Right forelimb (tissue), 1 donor: ENCODE data around the gene VWA5B2.
A peak's percentile ranks its signal among the peaks of the same experiment; 100 is the strongest.

Experiments
- DNase-seq: peaks from one replicate; pipeline ENCODE4 v3.0.0-alpha.2; 2018

Gene VWA5B2

DNA sequence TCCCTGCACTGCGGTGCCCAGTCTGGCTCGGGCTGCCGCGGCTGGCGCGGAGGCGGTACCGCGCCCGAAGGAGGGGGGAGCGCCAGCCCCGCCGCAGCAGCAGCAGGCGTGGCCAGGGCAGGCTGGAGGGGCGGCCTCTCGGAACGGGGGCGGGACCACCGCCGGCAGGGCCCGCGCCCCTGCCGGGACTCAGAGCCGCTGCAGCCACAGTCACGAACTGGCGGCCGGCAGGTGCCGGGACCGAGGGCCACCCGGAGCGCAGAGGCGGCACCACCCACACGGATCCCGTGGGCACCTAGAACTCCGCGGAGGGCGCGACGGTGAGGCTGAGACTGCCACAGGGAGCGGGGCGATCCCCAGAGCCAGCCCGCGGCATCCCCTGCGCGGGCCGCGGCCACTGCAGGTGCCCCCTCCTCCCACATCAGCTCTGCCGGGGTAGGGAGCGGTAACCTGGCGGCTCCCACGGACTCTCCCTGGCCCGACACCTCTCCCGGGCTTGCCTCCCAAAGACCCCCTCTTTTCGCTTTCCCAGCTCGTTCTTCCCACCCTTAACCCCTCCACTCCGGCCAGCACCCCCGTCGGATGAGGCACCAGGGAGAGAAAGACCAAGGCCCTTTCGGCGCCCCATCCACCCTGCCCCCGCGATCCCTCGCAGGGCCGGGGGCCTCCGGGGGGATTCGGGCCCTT is at the start of gene VWA5B2:
Gene VWA5B2, plus strand, starts transcription at position 192 of the 687 bp plus-strand sequence. CDS start 944 bp downstream, outside the sequence.
- peak; percentile 66 for DNase-seq

DNA sequence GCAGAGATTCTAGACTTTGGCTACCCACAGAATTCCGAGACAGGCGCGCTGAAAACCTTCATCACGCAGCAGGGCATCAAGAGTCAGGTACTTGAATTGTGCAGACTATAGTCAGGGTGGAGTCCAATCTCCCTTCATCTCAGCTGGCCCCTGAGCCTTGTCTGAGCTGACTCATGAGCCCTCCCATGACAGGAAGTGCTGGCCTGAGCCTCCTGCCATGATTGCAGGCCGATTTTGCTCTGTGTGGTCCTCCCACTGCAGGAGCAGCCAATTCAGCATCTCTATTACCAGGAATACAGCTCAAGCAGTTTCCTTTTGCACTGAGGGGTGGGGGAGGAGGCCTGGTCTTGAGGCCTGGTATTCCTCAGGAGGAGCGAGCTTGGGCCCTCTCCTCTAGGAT is 49.2 kb upstream of the VWA5B2 start:
- DNase-seq, result no peak

DNA sequence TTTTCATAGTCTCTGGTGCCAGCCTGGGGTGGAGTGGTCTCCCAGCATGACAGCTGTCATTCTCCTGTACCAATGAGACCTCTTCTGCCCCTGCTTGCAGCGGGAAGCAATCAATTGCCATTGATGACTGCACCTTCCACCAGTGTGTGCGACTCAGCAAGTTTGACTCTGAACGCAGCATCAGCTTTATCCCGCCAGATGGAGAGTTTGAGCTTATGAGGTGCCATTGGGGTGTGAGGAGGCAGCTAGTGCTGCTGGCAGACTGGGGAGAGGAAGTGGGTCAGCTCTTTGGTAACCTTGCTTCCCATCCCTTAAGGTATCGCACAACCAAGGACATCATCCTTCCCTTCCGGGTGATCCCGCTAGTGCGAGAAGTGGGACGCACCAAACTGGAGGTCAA is 47.8 kb upstream of the VWA5B2 start:
- no peak for DNase-seq

DNA sequence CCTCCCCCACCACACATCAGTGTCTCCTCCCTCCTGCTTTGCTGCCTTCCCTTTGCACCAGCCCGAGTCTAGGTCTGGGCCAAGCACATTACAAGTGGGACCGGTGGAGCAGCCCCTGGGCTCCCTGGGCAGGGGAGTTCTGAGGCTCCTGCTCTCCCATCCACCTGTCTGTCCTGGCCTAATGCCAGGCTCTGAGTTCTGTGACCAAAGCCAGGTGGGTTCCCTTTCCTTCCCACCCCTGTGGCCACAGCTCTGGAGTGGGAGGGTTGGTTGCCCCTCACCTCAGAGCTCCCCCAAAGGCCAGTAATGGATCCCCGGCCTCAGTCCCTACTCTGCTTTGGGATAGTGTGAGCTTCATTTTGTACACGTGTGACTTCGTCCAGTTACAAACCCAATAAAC is 45.7 kb upstream of the VWA5B2 start:
- no peak for DNase-seq

DNA sequence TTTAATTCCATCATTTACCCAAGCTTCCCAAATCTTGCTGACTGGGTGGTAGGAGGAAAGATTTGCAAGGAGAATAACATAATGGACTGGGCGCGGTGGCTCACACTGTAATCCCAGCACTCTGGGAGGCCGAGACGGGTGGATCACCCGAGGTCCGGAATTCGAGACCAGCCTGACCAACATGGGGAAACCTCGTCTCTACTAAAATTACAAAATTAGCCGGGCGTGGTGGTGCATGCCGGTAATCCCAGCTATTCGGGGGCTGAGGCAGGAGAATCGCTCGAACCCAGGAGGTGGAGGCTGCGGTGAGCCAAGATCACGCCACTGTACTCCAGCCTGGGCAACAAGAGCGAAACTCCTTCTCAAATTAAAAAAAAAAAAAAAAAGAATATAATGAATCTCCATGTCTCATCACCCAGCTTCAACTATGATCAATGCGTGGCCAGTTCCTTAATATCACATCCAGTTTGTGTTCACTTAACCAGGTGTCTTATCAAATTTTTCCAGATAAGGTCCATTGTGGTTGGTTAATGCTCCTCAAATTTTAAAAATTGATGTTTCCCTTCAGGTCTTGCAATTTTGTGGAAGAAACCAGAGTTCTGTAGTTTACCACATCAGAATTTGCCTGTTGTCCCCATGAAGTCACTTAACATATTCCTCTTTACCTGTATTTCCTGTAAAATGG is 44.7 kb upstream of the VWA5B2 start:
- DNase-seq, result no peak

- DNase-seq, result peak; percentile 100
These were observed 43.8 kb upstream of the VWA5B2 start for GRCh38 chr3:184185461-184186183.

DNA sequence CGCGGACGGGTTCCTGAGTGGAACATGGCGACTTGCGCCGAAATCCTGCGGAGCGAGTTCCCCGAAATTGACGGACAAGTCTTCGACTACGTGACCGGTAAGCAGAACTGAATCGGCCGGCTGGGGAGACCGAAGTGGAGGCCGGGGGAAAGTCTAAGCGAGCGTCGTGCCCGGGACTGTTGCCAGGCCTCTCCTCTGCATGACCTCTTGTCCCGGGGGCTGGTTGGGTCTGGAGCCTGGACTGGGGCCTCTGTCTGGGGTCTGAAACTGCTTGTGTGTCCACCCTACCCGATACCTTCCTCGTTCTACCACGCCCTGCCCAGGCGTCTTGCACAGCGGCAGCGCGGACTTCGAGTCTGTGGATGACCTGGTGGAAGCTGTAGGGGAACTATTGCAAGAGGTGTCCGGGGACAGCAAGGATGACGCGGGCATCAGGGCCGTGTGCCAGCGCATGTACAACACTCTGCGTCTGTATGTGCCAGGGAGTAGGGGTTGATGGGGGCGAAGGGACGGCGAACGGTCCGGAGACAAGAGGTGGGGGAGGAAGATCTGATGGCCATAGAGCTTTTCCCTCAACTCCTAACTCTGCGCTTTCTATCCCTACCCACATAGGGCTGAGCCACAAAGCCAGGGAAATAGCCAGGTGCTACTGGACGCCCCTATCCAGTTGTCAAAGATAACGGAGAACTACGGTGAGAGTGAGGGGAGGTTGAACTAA is 43.0 kb upstream of the VWA5B2 start, which contains the start of gene ABCF3:
Gene ABCF3, plus strand, starts transcription at position 16 of the 718 bp plus-strand sequence. Its CDS starts 9 bp downstream, at position 25.
- no peak for DNase-seq

DNA sequence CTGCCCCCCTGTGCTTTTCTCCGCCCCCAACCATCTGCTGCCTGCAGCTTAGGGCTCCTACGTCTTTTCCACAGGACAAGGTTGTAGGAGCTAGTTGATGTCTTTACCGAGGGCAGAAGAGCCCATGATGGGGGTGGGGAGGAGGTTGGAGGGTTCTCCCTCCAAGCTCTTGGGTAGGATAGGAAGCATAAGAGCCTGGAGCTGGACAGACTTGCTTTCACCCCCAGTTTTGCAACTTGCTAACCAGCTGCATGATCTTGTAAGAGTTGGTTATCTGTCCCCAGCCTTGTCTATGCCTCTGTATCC is 42.5 kb upstream of the VWA5B2 start:
- no peak for DNase-seq

- DNase-seq, result no peak
These were observed 41.3 kb upstream of the VWA5B2 start for GRCh38 chr3:184188080-184188479.

DNA sequence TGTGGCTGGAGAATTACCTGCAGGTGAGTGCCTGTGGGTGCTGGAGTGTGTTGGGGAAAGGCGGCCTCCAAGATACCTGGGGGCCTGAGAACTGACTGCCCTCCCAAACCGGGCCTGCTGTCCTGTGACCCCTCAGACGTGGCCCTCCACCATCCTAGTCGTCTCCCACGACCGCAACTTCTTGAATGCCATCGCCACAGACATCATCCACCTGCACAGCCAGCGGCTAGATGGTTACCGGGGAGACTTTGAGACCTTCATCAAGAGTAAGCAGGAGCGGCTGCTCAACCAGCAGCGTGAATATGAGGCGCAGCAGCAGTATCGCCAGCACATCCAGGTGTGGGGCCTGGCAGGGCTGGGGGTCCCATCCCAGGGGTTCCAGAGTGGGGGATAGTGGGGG is 40.0 kb upstream of the VWA5B2 start:
- no peak for DNase-seq

GRCh38 chr3:184192889-184193288 is 36.5 kb upstream of the VWA5B2 start:
- DNase-seq, result no peak

DNA sequence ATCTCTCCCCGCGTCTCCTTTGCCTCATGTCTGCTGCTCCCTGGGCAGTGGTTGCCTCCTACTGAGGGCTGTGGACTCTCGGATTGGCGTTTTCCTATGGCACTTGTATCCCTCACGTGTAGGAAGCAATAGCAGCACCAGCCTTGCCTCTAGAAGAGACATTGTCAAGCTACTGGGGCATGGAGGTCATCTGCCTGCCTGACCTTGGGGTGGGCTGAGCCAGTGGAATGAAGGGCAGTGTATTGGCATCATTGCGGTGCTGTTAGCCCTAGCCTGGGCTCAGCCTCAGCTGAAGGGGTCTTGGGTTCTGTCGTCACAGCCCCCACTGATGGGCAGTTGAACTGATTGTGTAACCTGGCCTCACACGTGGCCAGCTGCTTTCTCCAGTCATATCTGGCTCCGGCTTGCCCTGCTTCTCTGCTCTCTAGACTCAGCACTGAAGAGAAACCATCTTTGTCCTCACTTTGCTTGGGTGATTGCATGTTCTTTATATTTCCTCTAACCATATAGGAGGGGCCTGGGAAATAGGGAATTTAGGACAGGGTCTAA is 35.3 kb upstream of the VWA5B2 start:
- DNase-seq, result no peak

DNA sequence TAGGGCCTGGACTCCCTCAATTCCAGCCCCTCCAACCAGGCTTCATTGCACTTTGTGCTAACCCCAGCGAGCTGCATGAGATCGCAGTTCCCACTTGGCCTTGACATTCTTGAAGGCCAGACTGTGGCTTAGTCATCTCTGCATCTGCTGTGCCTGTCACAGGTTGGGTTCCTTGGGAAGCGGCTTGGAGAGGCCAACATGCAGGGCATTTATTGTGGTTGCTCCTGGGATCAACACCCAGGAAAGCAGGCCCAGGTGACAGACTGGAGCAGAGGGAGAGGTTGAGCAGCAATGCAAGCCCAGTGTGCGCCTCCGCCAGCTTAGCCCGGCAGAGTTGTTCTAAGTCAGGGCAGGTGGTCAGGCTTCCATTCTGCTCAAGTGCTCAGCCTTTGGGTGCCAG is 32.8 kb upstream of the VWA5B2 start:
- DNase-seq, result no peak

DNA sequence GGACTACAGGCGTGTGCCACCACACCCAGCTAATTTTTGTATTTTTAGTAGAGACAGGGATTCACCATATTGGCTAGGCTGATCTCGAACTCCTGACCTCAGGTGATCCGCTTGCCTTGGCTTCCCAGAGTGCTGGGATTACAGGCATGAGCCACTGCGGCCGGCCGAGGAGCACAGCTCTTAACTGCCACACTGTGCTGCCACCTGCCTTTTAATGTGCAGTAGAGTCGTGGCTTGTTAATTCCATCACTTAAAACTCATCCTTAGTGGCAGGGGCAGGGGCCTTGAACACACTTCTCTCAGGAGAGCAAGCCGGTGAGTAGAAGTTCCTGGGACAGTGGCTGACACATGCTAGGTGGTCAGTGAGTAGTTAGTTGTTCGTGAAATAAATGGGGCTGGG is 30.9 kb upstream of the VWA5B2 start:
- no peak for DNase-seq

DNA sequence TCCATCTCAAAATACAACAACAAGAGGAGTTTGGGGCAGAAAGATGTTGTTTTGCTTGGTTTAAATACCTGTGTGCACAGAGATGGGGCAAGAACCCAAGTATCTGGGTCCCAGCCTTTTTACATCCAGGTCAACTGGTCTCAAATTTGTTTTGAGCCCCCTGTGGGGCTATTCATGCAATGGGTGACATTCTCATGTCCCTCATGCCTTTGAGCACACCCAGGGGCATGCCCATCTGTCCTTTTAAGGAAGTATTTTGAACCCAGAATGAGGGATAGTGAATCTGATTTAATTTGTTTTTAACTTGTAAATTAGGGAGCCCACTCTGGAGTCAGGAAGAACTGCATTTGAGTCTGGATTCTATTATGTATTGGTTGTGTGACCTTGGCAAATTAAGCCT is 28.6 kb upstream of the VWA5B2 start:
- DNase-seq, result no peak

DNA sequence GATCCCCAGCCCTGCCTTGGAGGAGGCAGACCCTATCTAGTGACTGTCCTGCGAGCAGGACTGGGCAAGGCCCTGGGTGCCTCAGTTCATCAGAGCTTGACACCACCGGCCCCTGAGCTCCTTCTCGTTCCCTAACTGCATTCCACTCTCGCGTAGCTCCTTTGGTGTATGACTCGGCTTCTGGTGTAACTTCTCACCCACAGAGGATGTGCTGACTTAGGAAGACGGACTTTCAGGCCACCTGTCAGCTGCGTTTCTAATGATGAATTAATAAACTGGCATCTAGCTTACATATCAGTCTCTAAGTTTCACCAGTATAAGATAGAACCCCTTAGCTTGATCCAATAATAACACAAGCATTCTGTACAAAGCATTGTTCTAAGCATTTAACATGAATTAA is 25.9 kb upstream of the VWA5B2 start:
- DNase-seq, result no peak

DNA sequence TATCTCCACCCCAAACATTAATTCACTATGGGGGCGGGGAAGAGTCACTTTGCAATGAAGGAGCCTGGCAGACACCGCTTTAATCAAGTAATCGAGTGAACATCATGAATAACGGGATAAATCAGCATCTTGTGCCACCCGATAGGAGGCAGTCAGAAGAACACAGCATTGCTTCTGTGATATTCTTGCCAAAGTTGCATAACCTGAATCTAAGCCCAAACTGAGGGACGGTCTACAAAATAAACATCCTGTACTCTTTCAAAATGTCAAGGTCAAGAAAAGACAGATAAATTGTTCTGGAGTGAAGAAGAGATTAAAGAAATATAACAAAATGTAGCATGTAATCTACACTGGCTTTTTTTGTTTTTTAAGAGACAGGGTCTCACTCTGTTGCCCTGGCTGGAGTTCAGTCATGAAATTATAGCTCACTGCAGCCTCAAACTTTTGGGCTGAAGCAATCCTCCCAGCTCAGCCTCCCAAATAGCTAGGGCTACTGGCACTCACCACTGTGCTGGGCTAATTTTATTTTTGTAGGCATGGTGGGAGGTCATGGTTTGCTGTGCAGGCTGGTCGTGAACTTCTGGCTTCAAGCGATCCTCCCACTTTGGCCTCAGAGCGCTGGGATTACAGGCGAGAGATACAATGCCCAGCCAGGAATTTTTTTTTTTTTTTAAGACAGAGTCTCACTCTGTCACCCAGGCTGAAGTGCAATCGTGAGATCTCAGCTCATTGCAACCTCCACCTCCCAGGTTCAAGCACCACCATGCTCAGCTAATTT is 20.1 kb upstream of the VWA5B2 start:
- no peak for DNase-seq

DNA sequence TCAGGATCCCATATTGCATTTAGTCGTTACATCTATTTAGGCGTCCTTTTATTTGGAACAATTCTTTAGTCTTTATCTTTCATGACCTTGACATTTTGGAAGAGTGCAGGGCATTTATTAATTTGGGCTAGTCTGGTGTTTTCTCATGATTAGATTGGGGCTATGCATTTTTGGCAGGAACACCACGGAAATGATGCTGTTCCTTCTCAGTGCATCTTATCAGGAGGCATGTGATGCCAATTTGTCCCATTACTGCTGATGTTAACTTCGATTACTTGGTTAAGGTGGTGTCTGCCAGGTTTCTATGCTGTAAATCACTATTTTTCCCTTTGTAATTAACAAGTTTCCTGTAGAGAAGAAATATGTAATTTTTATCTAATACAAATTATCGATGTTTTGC is 18.1 kb upstream of the VWA5B2 start:
- DNase-seq, result no peak

GRCh38 chr3:184211718-184212117 is 17.7 kb upstream of the VWA5B2 start:
- DNase-seq, result no peak

DNA sequence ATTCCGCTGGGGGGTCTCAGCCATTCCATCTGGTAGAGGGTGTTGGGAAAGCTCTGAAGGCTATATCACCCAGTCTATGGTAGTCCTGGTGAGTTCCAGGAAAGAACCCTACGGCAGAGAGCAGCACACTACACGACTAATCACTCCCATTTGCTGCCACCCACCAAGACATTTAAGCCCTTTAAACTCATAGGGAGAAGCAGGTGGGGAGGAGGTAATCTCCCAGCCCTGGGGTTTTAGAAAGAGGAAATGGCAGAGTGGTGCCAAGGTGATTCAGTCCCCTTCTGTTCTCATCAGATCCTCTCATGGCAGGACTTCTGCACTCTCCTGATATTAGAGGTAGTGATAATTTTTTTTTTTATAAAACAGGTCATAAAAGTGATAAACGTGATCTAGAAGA is 10.6 kb upstream of the VWA5B2 start:
- DNase-seq, result no peak

DNA sequence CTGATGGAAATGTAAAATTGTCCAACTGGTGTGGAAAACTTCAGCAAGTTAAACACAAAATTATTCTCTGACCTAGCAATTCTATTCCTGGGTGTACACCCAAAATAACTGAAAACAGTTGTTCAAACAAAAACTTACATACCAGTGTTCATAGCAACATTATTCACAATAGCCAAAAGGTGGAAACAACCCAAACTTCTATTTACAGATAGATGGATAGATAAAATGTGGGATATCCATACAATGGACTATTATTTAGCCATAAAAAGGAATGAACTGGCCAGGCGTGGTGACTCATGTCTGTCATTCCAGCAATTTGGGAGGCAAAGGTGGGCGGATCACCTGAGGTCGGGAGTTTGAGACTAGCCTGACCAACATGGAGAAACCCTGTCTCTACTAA is 6.9 kb upstream of the VWA5B2 start:
- DNase-seq, result no peak

DNA sequence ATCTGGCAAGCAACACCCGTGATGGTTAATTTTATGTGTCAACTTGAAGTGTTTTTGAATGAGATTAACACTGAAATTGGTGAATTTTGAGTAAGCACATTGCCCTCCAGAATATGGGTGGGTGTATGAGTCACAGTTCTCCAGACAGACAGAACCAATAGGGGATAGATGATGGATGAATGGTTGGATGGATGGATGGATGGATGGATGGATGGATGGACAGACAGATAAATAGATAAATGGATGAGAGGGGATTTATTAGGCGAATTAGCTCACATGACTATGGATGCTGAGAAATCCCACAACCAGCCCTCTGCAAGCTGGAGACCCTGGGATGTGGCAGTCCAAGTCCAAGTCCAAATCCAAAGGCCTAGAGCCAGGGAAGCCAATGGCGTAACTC is 5.4 kb upstream of the VWA5B2 start:
- no peak for DNase-seq
